HepG2 (cell line): ENCODE measurements around the gene P2RX5. TPM values are rescaled to one million over a fixed set of nuclear protein-coding genes. Genes with fewer than 3 reads are reported as not detected.
A peak's percentile ranks its signal among the peaks of the same experiment; 100 is the strongest.

ENCODE experiments used
- BRF2 ChIP-seq: sonication (generic); formaldehyde crosslinking; IDR thresholded peaks from 2 replicates; pipeline ENCODE4 v1.8.1; 2022; ENCODE audit warnings: mild to moderate bottlenecking, missing genetic modification reagents
- CCAR2 ChIP-seq: fragments of 200-400 bp; formaldehyde crosslinking; optimal IDR thresholded peaks from 2 replicates; pipeline ENCODE3; 2018; ENCODE audit warnings: low read depth, mild to moderate bottlenecking, low read length, moderate library complexity
- CENPX ChIP-seq: sonication (generic); formaldehyde crosslinking; IDR thresholded peaks from 2 replicates; pipeline ENCODE4 v1.9.0; 2021; ENCODE audit warnings: mild to moderate bottlenecking, missing genetic modification reagents, moderate library complexity
- EZH2 ChIP-seq: conservative IDR thresholded peaks from 2 replicates; pipeline ENCODE4 v1.6.1; 2012; ENCODE audit warnings: mild to moderate bottlenecking, low read depth, low read length, moderate library complexity
- FOXK1 ChIP-seq: sonication (generic); formaldehyde crosslinking; IDR thresholded peaks from 2 replicates; pipeline ENCODE4 v1.4.0; 2020; ENCODE audit warnings: low read depth, missing genetic modification reagents, borderline replicate concordance
- GABPB1 ChIP-seq: IDR thresholded peaks from 2 replicates; pipeline ENCODE4 v1.6.1; 2016; ENCODE audit warnings: mild to moderate bottlenecking, missing genetic modification reagents, moderate library complexity, missing compliant biosample characterization
- HNF1A ChIP-seq, 2 experiments: sonication (generic) in 1 of 2; formaldehyde crosslinking in 1 of 2; IDR thresholded peaks; 2 replicates each; pipeline versions ENCODE4 v1.4.0 to v1.6.1; 2016 to 2020; ENCODE audit warnings: borderline replicate concordance in 1 of 2, low read depth in 1 of 2, mild to moderate bottlenecking in 1 of 2, missing genetic modification reagents in 1 of 2
- IKZF4 ChIP-seq: sonication (generic); formaldehyde crosslinking; IDR thresholded peaks from 2 replicates; pipeline ENCODE4 v1.5.1; 2020; ENCODE audit warnings: borderline replicate concordance, mild to moderate bottlenecking, low read depth, missing genetic modification reagents; ENCODE audit errors: not compliant biosample characterization
- JUNB ChIP-seq: sonication (generic); formaldehyde crosslinking; IDR thresholded peaks from 2 replicates; pipeline ENCODE4 v1.8.0; 2022; ENCODE audit warnings: missing genetic modification reagents, mild to moderate bottlenecking, borderline replicate concordance
- KAT8 ChIP-seq: IDR thresholded peaks from 2 replicates; pipeline ENCODE4 v1.6.1; 2016; ENCODE audit warnings: missing genetic modification reagents, missing compliant biosample characterization
- MEIS1 ChIP-seq: sonication (generic); formaldehyde crosslinking; IDR thresholded peaks from 2 replicates; pipeline ENCODE4 v1.9.0; 2021; ENCODE audit warnings: mild to moderate bottlenecking, missing genetic modification reagents, moderate library complexity, borderline replicate concordance
- NFKB2 ChIP-seq: sonication (generic); formaldehyde crosslinking; IDR thresholded peaks from 2 replicates; pipeline ENCODE4 v1.4.0; 2020; ENCODE audit warnings: missing genetic modification reagents, borderline replicate concordance
- TRIM22 ChIP-seq: fragments of 450-650 bp; IDR thresholded peaks from 2 replicates; pipeline ENCODE4 v1.6.1; 2017
- TSC22D2 ChIP-seq: sonication (generic); formaldehyde crosslinking; IDR thresholded peaks from 2 replicates; pipeline ENCODE4 v1.5.1; 2020; ENCODE audit warnings: missing genetic modification reagents, mild to moderate bottlenecking, borderline replicate concordance
- ZBTB34 ChIP-seq: sonication (generic); formaldehyde crosslinking; IDR thresholded peaks from 2 replicates; pipeline ENCODE4 v1.8.0; 2022; ENCODE audit warnings: mild to moderate bottlenecking, missing genetic modification reagents
- ZFP36 ChIP-seq: fragments of 150-350 bp; IDR thresholded peaks from 2 replicates; pipeline ENCODE4 v1.6.1; 2018; ENCODE audit warnings: borderline replicate concordance, low read length, low read depth; ENCODE audit not compliant: partially characterized antibody
- ZNF33A ChIP-seq: sonication (generic); formaldehyde crosslinking; IDR thresholded peaks from 2 replicates; pipeline ENCODE4 v1.5.1; 2020; ENCODE audit warnings: missing genetic modification reagents, mild to moderate bottlenecking, moderate library complexity, borderline replicate concordance
- ZNF33B ChIP-seq: sonication (generic); formaldehyde crosslinking; IDR thresholded peaks from 2 replicates; pipeline ENCODE4 v1.5.1; 2020; ENCODE audit warnings: mild to moderate bottlenecking, missing genetic modification reagents
- ZNF563 ChIP-seq: sonication (generic); formaldehyde crosslinking; IDR thresholded peaks from 2 replicates; pipeline ENCODE4 v1.8.0; 2022; ENCODE audit warnings: mild to moderate bottlenecking, moderate library complexity, missing genetic modification reagents
- ZNF891 ChIP-seq: sonication (generic); formaldehyde crosslinking; IDR thresholded peaks from 2 replicates; pipeline ENCODE4 v1.5.0; 2020; ENCODE audit warnings: mild to moderate bottlenecking, missing genetic modification reagents
- polyA plus RNA-seq, 8 experiments: library from polyadenylated mRNA; depleted of rRNA in 3 of 8; stranded (reverse) in 7 of 8; unstranded in 1 of 8; fragments of >200 nt; fragmentation: Illumina TruSeq in 4 of 8; extraction: Trizol in 4 of 8; gene quantifications; 2 replicates each; pipeline versions ENCODE4 v1.2.1 to v1.2.3, GENCODE V29; 2011 to 2016; ENCODE audit warnings: low read depth in 4 of 8, missing spikeins in 1 of 8, mixed read lengths in 1 of 8; ENCODE audit not compliant: insufficient read depth in 1 of 8
- total RNA-seq, 5 experiments: library from RNA; depleted of rRNA; stranded (reverse); fragments of >200 nt; fragmentation: Illumina TruSeq; extraction: Trizol; gene quantifications; 2 replicates each; pipeline ENCODE4 v1.2.3, GENCODE V29; 2016; ENCODE audit warnings: low read depth in 1 of 5

The P2RX5 gene
- total and polyA plus RNA-seq, 2 of the 13 experiments (the other 11 are each of a cell fraction or from before 2014, with no cell fraction given): 0.95 to 1.7 TPM

GRCh38 chr17:3723556-3724377 is 27.8 kb upstream of the P2RX5 start, which contains the start of gene HASPIN (continued):
- TF ChIP-seq HNF1A (IDR thresholded peaks at IDR 0.05; ENCODE audit: low read depth): no peak
- peak; percentile 37 for TF ChIP-seq HNF1A (CRISPR knock-in tag; IDR thresholded peaks at IDR 0.05; ENCODE audit: borderline replicate concordance)
- TF ChIP-seq MEIS1 (CRISPR knock-in tag): peak; percentile 52; the same call in 1 of the 2 replicates
- 0 out of 2 replicates have a peak, but pooled peaks have one; percentile 62 for TF ChIP-seq NFKB2 (CRISPR knock-in tag)
- TF ChIP-seq CCAR2: no peak
- peak; percentile 88 for TF ChIP-seq IKZF4 (CRISPR knock-in tag)
- TF ChIP-seq KAT8 (CRISPR knock-in tag): peak; percentile 95
- TF ChIP-seq CENPX (CRISPR knock-in tag): no peak
- TF ChIP-seq BRF2: peak; percentile 81; the same call in 1 of the 2 replicates
- TF ChIP-seq FOXK1 (CRISPR knock-in tag): peak; percentile 85; the same call in 1 of the 2 replicates
- no peak for TF ChIP-seq ZNF33A
- peak; percentile 23 for TF ChIP-seq ZNF33B (CRISPR knock-in tag)
- peak; percentile 89; the same call in 1 of the 2 replicates for TF ChIP-seq TSC22D2 (CRISPR knock-in tag)
- TF ChIP-seq GABPB1 (CRISPR knock-in tag): peak; percentile 88
- TF ChIP-seq ZBTB34 (CRISPR knock-in tag): 0 out of 2 replicates have a peak, but pooled peaks have one; percentile 72
- TF ChIP-seq ZNF891 (CRISPR knock-in tag): no peak
- no peak for TF ChIP-seq TRIM22
- no peak for TF ChIP-seq JUNB (CRISPR knock-in tag)
- no peak for TF ChIP-seq EZH2
- no peak for TF ChIP-seq ZFP36
- TF ChIP-seq ZNF563: peak; percentile 41
